ENCODE measurements around the gene CACNA1A. TPM values are rescaled to one million over a fixed set of nuclear protein-coding genes. Genes with fewer than 3 reads are reported as not detected.

Gene CACNA1A
- total RNA-seq, 1 experiment from 2014 or later: not detected

DNA sequence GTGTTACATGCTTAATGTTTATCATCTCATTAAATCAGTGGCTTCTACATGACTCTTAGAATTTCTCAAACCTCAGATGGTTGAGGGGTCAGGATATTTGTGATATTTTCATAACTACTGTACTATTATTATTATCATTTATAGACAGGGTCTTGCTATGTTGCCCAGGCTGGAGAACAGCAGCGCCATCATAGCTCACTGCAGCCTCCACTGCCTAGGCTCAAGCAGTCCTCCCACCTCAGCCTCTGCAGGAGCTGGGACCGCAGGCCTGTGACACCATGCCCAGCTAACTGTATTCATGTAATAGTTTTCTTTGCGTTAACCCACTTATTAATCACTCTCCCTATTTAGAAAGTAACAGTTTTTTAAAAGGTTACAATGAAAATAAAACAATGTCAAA lies 346.6 kb downstream of the CACNA1A start:
- no peak overlapping the region for H3K27ac ChIP-seq (ENCODE audit: low read length)
- no peak for DNase-seq

More for the DNA sequence above, 346.6 kb downstream of the CACNA1A start:
- H3K4me3 ChIP-seq (ENCODE audit: low read length): no peak overlapping the region
- H3K79me2 ChIP-seq (ENCODE audit: low read length): no peaks in the 10 kb centered on the region
- H3K36me3 ChIP-seq (ENCODE audit: insufficient read depth, low read length): no peaks in the 10 kb centered on the region
- H3K9me3 ChIP-seq (ENCODE audit: low read length): no peaks in the 10 kb centered on the region
- no peaks in the 10 kb centered on the region for H3K9me2 ChIP-seq (replicated peaks; ENCODE audit: insufficient read depth, low read length)
- no peak overlapping the region for H2AFZ ChIP-seq (ENCODE audit: low read length)
- H3K9ac ChIP-seq (ENCODE audit: low read length): no peak overlapping the region
- peaks cover 51% of the 10 kb centered on the region for H3K4me1 ChIP-seq (ENCODE audit: low read length)
- peaks cover 8% of the 10 kb centered on the region; the same call in 1 of the 2 replicates for H4K20me1 ChIP-seq (ENCODE audit: insufficient read depth, low read depth, low read length)
- H3K27me3 ChIP-seq (ENCODE audit: low read length): no peaks in the 10 kb centered on the region
- no peak overlapping the region for H3K4me2 ChIP-seq (ENCODE audit: low read depth, low read length, poor library complexity, severe bottlenecking)
